ENCODE results near the gene NRSN1. TPM values are rescaled to one million over a fixed set of nuclear protein-coding genes. Genes with fewer than 3 reads are reported as not detected.

Gene NRSN1
- not detected in 2 replicates for total RNA-seq (ENCODE audit: low replicate concordance)

GRCh38 chr6:24125980-24126379 lies at the start of gene NRSN1:
Gene NRSN1 (plus strand): TSS chr6:24126215. CDS start chr6:24134328, 8,113 bp downstream.
- no peak for TF ChIP-seq CTCF (IDR thresholded peaks at IDR 0.05; ENCODE audit: insufficient read depth, low read length)
- no peak for DNase-seq (ENCODE audit: low read depth)
- H3K4me3 ChIP-seq (ENCODE audit: low read depth, low read length) = no peak within 1 kb of the TSS

- H3K4me3 ChIP-seq (ENCODE audit: low read depth, low read length) = no peak overlapping the region
- TF ChIP-seq CTCF (IDR thresholded peaks at IDR 0.05; ENCODE audit: insufficient read depth, low read length) = no peak
- no peak for DNase-seq (ENCODE audit: low read depth)
Observed at GRCh38 chr6:24078200-24078599, 47.8 kb upstream of the NRSN1 start.

- TF ChIP-seq CTCF (IDR thresholded peaks at IDR 0.05; ENCODE audit: insufficient read depth, low read length) = no peak
- H3K4me3 ChIP-seq (ENCODE audit: low read depth, low read length) = no peak overlapping the region
- DNase-seq (ENCODE audit: low read depth) = no peak
Observed at GRCh38 chr6:24079076-24079475, 46.9 kb upstream of the NRSN1 start.

GRCh38 chr6:24080711-24081110 lies 45.3 kb upstream of the NRSN1 start:
- no peak overlapping the region for H3K4me3 ChIP-seq (ENCODE audit: low read depth, low read length)
- TF ChIP-seq CTCF (IDR thresholded peaks at IDR 0.05; ENCODE audit: insufficient read depth, low read length) = no peak
- DNase-seq (ENCODE audit: low read depth) = no peak

GRCh38 chr6:24089736-24090135 lies 36.3 kb upstream of the NRSN1 start:
- H3K4me3 ChIP-seq (ENCODE audit: low read depth, low read length) = no peak overlapping the region
- DNase-seq (ENCODE audit: low read depth) = no peak

GRCh38 chr6:24092407-24092806 lies 33.6 kb upstream of the NRSN1 start:
- no peak for TF ChIP-seq CTCF (IDR thresholded peaks at IDR 0.05; ENCODE audit: insufficient read depth, low read length)
- no peak overlapping the region for H3K4me3 ChIP-seq (ENCODE audit: low read depth, low read length)

More at GRCh38 chr6:24089736-24090135, 36.3 kb upstream of the NRSN1 start:
- TF ChIP-seq CTCF (IDR thresholded peaks at IDR 0.05; ENCODE audit: insufficient read depth, low read length) = no peak

GRCh38 chr6:24093381-24093780 lies 32.6 kb upstream of the NRSN1 start:
- DNase-seq (ENCODE audit: low read depth) = no peak
- TF ChIP-seq CTCF (IDR thresholded peaks at IDR 0.05; ENCODE audit: insufficient read depth, low read length) = no peak
- H3K4me3 ChIP-seq (ENCODE audit: low read depth, low read length) = no peak overlapping the region

More at GRCh38 chr6:24092407-24092806, 33.6 kb upstream of the NRSN1 start:
- no peak for DNase-seq (ENCODE audit: low read depth)

All from fibroblast of the aortic adventitia (primary cell).